Cerebellar cortex (tissue), 1 donor: ENCODE measurements around the gene FBH1.
"Not testable (repeated sequence)": the region's sequence is repeated elsewhere in the genome, so short reads cannot be mapped to it uniquely, and the experiment has no call there.

ENCODE experiments used
- DNase-seq: peaks from one replicate; pipeline ENCODE4 v3.0.0-alpha.2; 2015; ENCODE audit warnings: low spot score

The FBH1 gene

GRCh38 chr10:5889624-5890451 lies at the start of gene FBH1, which contains the start of gene ANKRD16:
Gene FBH1, plus strand, starts transcription at chr10:5890243. Its CDS starts 103 bp downstream, at chr10:5890346.
Gene ANKRD16, minus strand, starts transcription at chr10:5889893. Its CDS starts 539 bp downstream, at chr10:5889354.
- DNase-seq = peak; percentile 97

- no peak for DNase-seq
Observed at GRCh38 chr10:5840314-5841307, 49.4 kb upstream of the FBH1 start.

- DNase-seq = no peak
Observed at GRCh38 chr10:5841965-5842364, 48.1 kb upstream of the FBH1 start.

GRCh38 chr10:5843686-5844344 lies 46.2 kb upstream of the FBH1 start:
- DNase-seq = no peak

- no peak for DNase-seq
Observed at GRCh38 chr10:5844345-5845055, 45.5 kb upstream of the FBH1 start.

GRCh38 chr10:5846667-5847066 lies 43.4 kb upstream of the FBH1 start:
- not testable (repeated sequence) for DNase-seq

GRCh38 chr10:5854131-5854475 lies 35.9 kb upstream of the FBH1 start:
- DNase-seq = no peak

GRCh38 chr10:5855979-5856700 lies 33.9 kb upstream of the FBH1 start:
- no peak for DNase-seq

GRCh38 chr10:5856701-5857004 lies 33.4 kb upstream of the FBH1 start:
- DNase-seq = no peak

GRCh38 chr10:5858811-5859210 lies 31.2 kb upstream of the FBH1 start:
- DNase-seq = no peak

- DNase-seq = no peak
Observed at GRCh38 chr10:5860066-5860465, 30.0 kb upstream of the FBH1 start.

GRCh38 chr10:5862360-5862961 lies 27.6 kb upstream of the FBH1 start:
- no peak for DNase-seq

- not testable (repeated sequence) for DNase-seq
Observed at GRCh38 chr10:5862981-5863685, 26.9 kb upstream of the FBH1 start.

- not testable (repeated sequence) for DNase-seq
Observed at GRCh38 chr10:5866451-5867081, 23.5 kb upstream of the FBH1 start.

GRCh38 chr10:5867091-5867615 lies 22.9 kb upstream of the FBH1 start:
- DNase-seq = not testable (repeated sequence)

- not testable (repeated sequence) for DNase-seq
Observed at GRCh38 chr10:5868383-5868782, 21.7 kb upstream of the FBH1 start.

GRCh38 chr10:5869156-5869555 lies 20.9 kb upstream of the FBH1 start:
- DNase-seq = no peak

- DNase-seq = no peak
Observed at GRCh38 chr10:5871596-5871995, 18.4 kb upstream of the FBH1 start.

GRCh38 chr10:5873515-5873995 lies 16.5 kb upstream of the FBH1 start:
- DNase-seq = peak; percentile 84
